DND-41 (cell line): ENCODE data around the gene ABCA7.

ENCODE experiments used
- EZH2 ChIP-seq: IDR thresholded peaks from 3 replicates; pipeline ENCODE4 v1.6.1; 2012; ENCODE audit warnings: borderline replicate concordance, low read depth, mild to moderate bottlenecking, moderate library complexity, low read length, inconsistent platforms; ENCODE audit not compliant: severe bottlenecking
- TF ChIP-seq, protein P1 (sequence below): IDR thresholded peaks from 2 replicates; pipeline ENCODE4 v1.5.1; 2012; ENCODE audit warnings: borderline replicate concordance, low read length, moderate library complexity, mild to moderate bottlenecking; ENCODE audit not compliant: poor library complexity, severe bottlenecking; ENCODE audit errors: extremely low read depth

GRCh38 chr19:1027650-1028061 lies 12.3 kb upstream of the ABCA7 start:
- TF ChIP-seq, protein P1, sequence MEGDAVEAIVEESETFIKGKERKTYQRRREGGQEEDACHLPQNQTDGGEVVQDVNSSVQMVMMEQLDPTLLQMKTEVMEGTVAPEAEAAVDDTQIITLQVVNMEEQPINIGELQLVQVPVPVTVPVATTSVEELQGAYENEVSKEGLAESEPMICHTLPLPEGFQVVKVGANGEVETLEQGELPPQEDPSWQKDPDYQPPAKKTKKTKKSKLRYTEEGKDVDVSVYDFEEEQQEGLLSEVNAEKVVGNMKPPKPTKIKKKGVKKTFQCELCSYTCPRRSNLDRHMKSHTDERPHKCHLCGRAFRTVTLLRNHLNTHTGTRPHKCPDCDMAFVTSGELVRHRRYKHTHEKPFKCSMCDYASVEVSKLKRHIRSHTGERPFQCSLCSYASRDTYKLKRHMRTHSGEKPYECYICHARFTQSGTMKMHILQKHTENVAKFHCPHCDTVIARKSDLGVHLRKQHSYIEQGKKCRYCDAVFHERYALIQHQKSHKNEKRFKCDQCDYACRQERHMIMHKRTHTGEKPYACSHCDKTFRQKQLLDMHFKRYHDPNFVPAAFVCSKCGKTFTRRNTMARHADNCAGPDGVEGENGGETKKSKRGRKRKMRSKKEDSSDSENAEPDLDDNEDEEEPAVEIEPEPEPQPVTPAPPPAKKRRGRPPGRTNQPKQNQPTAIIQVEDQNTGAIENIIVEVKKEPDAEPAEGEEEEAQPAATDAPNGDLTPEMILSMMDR: no peak
- no peak for TF ChIP-seq EZH2
